HL-60 (cell line): ENCODE measurements around the gene LRCH2.

ENCODE experiments used
- DNase-seq, 2 experiments: peaks; one replicate each; pipeline ENCODE4 v3.0.0-alpha.2; 2010 to 2020; ENCODE audit warnings: low read depth in 1 of 2, low spot score in 1 of 2
- H3K27ac ChIP-seq: fragments of 250-450 bp; sonication (Bioruptor Pico); replicated peaks from 2 replicates; pipeline ENCODE4 v1.5.1; 2020; ENCODE audit warnings: mild to moderate bottlenecking, moderate library complexity
- H3K27me3 ChIP-seq: fragments of 250-450 bp; sonication (Bioruptor Pico); 2 replicates; pipeline ENCODE4 v1.5.1; 2021; ENCODE audit warnings: mild to moderate bottlenecking, moderate library complexity; ENCODE audit not compliant: insufficient read depth, poor library complexity, severe bottlenecking
- H3K4me3 ChIP-seq: replicated peaks from 2 replicates; pipeline ENCODE4 v1.5.1; 2011; ENCODE audit warnings: mild to moderate bottlenecking, control low read depth, low read length; ENCODE audit not compliant: insufficient read depth
- CTCF ChIP-seq: IDR thresholded peaks from one replicate; pipeline ENCODE4 v1.5.1; 2011; ENCODE audit warnings: low read length, control low read depth, inconsistent platforms; ENCODE audit not compliant: insufficient read depth
- GABPA ChIP-seq: IDR thresholded peaks from 2 replicates; pipeline ENCODE4 v1.6.1; 2012; ENCODE audit warnings: low read depth
- POLR2AphosphoS5 ChIP-seq: IDR thresholded peaks from 2 replicates; pipeline ENCODE4 v1.6.1; 2012; ENCODE audit warnings: low read depth
- REST ChIP-seq: IDR thresholded peaks from 2 replicates; pipeline ENCODE4 v1.6.1; 2012; ENCODE audit warnings: low read depth; ENCODE audit not compliant: insufficient replicate concordance
- SPI1 ChIP-seq: IDR thresholded peaks from 2 replicates; pipeline ENCODE4 v1.6.1; 2012; ENCODE audit warnings: low read depth, mild to moderate bottlenecking, borderline replicate concordance

The LRCH2 gene

GRCh38 chrX:115232933-115233496 lies 881 bp downstream of the LRCH2 start:
- peaks cover 13% of the 10 kb centered on the region for H3K27me3 ChIP-seq
- H3K27ac ChIP-seq: no peak overlapping the region
- TF ChIP-seq GABPA (no peak), REST (no peak), SPI1 (no peak), CTCF (no peak), POLR2AphosphoS5 (no peak)
- no peak for DNase-seq
- no peak overlapping the region for H3K4me3 ChIP-seq

GRCh38 chrX:115229337-115230003 lies 4.4 kb downstream of the LRCH2 start:
- Histone ChIP-seq H3K4me3 (no peak overlapping the region), H3K27ac (no peak overlapping the region), H3K27me3 (peaks cover 8% of the 10 kb centered on the region)
- no peak for TF ChIP-seq SPI1
- no peak for TF ChIP-seq POLR2AphosphoS5
- TF ChIP-seq REST: no peak
- no peak for TF ChIP-seq CTCF
- TF ChIP-seq GABPA: no peak
- no peak for DNase-seq

GRCh38 chrX:115226929-115227328 lies 7.0 kb downstream of the LRCH2 start:
- DNase-seq: no peak

More at GRCh38 chrX:115226929-115227328, 7.0 kb downstream of the LRCH2 start:
- no peak overlapping the region for H3K4me3 ChIP-seq
- no peak for TF ChIP-seq CTCF
- no peak for TF ChIP-seq POLR2AphosphoS5
- TF ChIP-seq REST: no peak
- no peak for TF ChIP-seq GABPA
- TF ChIP-seq SPI1: no peak
- peaks cover 4% of the 10 kb centered on the region for H3K27me3 ChIP-seq
- H3K27ac ChIP-seq: no peak overlapping the region
